KMS-11 (cell line): Measurements from ENCODE around the gene TP53AIP1.
A peak's percentile ranks its signal among the peaks of the same experiment; 100 is the strongest.

ENCODE experiments used
- H2AFZ ChIP-seq: fragments of 200-600 bp; sonication (generic); 2 replicates; pipeline ENCODE4 v1.6.1; 2016; ENCODE audit warnings: antibody characterized with exemption, mixed run types, low read depth
- H3K27ac ChIP-seq: fragments of 200-600 bp; sonication (generic); 2 replicates; pipeline ENCODE4 v1.6.1; 2016; ENCODE audit warnings: mild to moderate bottlenecking, mixed run types
- H3K27me3 ChIP-seq: fragments of 200-600 bp; sonication (generic); 2 replicates; pipeline ENCODE4 v1.6.1; 2017; ENCODE audit warnings: mild to moderate bottlenecking, low read depth, mixed run types, moderate library complexity; ENCODE audit not compliant: insufficient read depth
- H3K36me3 ChIP-seq: fragments of 200-600 bp; sonication (generic); 2 replicates; pipeline ENCODE4 v1.6.1; 2017; ENCODE audit warnings: mild to moderate bottlenecking, mixed run types; ENCODE audit not compliant: insufficient read depth
- H3K4me1 ChIP-seq: fragments of 200-600 bp; sonication (generic); 2 replicates; pipeline ENCODE4 v1.6.1; 2016; ENCODE audit warnings: mild to moderate bottlenecking, low read depth, mixed run types; ENCODE audit not compliant: poor library complexity, severe bottlenecking
- H3K4me2 ChIP-seq: fragments of 200-600 bp; sonication (generic); 2 replicates; pipeline ENCODE4 v1.7.0; 2016; ENCODE audit warnings: mild to moderate bottlenecking, mixed run types
- H3K4me3 ChIP-seq: fragments of 200-600 bp; sonication (generic); IDR thresholded peaks from 2 replicates; pipeline ENCODE4 v1.6.1; 2017; ENCODE audit warnings: low read depth, low read length, mixed read lengths; ENCODE audit not compliant: insufficient read depth
- H3K79me2 ChIP-seq: fragments of 200-600 bp; sonication (generic); 2 replicates; pipeline ENCODE4 v1.6.1; 2016; ENCODE audit warnings: low read depth, mixed run types; ENCODE audit not compliant: insufficient read depth
- H3K9ac ChIP-seq: fragments of 200-600 bp; sonication (generic); 2 replicates; pipeline ENCODE4 v1.6.1; 2016; ENCODE audit warnings: mild to moderate bottlenecking, mixed run types
- H4K20me1 ChIP-seq: fragments of 200-600 bp; sonication (generic); 2 replicates; pipeline ENCODE4 v1.6.1; 2016; ENCODE audit warnings: mild to moderate bottlenecking, mixed run types; ENCODE audit not compliant: insufficient read depth
- CTCF ChIP-seq: fragments of 200-600 bp; sonication (generic); conservative IDR thresholded peaks from 2 replicates; pipeline ENCODE4 v1.6.1; 2017; ENCODE audit warnings: low read depth, mild to moderate bottlenecking, antibody characterized with exemption, low read length, moderate library complexity, mixed read lengths

TP53AIP1 gene

GRCh38 chr11:128961645-128962044, 19.0 kb upstream of the TP53AIP1 start:
- Histone ChIP-seq H3K27ac (no peak overlapping the region), H3K4me2 (no peak overlapping the region), H3K9ac (no peak overlapping the region), H3K4me1 (peaks cover 5% of the 10 kb centered on the region), H3K27me3 (no peaks in the 10 kb centered on the region), H3K4me3 (no peak overlapping the region), H3K79me2 (no peaks in the 10 kb centered on the region), H3K36me3 (no peaks in the 10 kb centered on the region), H4K20me1 (no peaks in the 10 kb centered on the region), H2AFZ (no peak overlapping the region)
- TF ChIP-seq CTCF, result no peak

GRCh38 chr11:128957202-128957482, 14.5 kb upstream of the TP53AIP1 start:
- Histone ChIP-seq H3K79me2 (no peaks in the 10 kb centered on the region), H3K4me1 (no peaks in the 10 kb centered on the region), H3K36me3 (no peaks in the 10 kb centered on the region), H3K27ac (no peak overlapping the region), H3K27me3 (no peaks in the 10 kb centered on the region), H3K4me3 (no peak overlapping the region), H2AFZ (no peak overlapping the region), H3K9ac (no peak overlapping the region), H3K4me2 (no peak overlapping the region), H4K20me1 (no peaks in the 10 kb centered on the region)
- no peak for TF ChIP-seq CTCF

- H3K79me2 ChIP-seq, result no peaks in the 10 kb centered on the region
- no peaks in the 10 kb centered on the region for H3K27me3 ChIP-seq
- no peaks in the 10 kb centered on the region for H4K20me1 ChIP-seq
- H3K4me2 ChIP-seq, result no peak overlapping the region
- no peak overlapping the region for H3K27ac ChIP-seq
- H3K36me3 ChIP-seq, result no peaks in the 10 kb centered on the region
- H2AFZ ChIP-seq, result no peak overlapping the region; the same call in 1 of the 2 replicates
- no peak overlapping the region for H3K9ac ChIP-seq
- no peaks in the 10 kb centered on the region for H3K4me1 ChIP-seq
- TF ChIP-seq CTCF, result peak; percentile 72
- H3K4me3 ChIP-seq, result no peak overlapping the region
Observed at GRCh38 chr11:128956401-128957201, 13.9 kb upstream of the TP53AIP1 start.

GRCh38 chr11:128955636-128956035, 13.0 kb upstream of the TP53AIP1 start:
- no peak for TF ChIP-seq CTCF
- no peak overlapping the region for H3K9ac ChIP-seq
- no peaks in the 10 kb centered on the region for H3K27me3 ChIP-seq
- H3K79me2 ChIP-seq, result no peaks in the 10 kb centered on the region
- no peaks in the 10 kb centered on the region for H4K20me1 ChIP-seq
- no peaks in the 10 kb centered on the region for H3K36me3 ChIP-seq
- no peak overlapping the region for H3K4me2 ChIP-seq
- H3K27ac ChIP-seq, result no peak overlapping the region
- H2AFZ ChIP-seq, result no peak overlapping the region
- no peak overlapping the region for H3K4me3 ChIP-seq
- no peaks in the 10 kb centered on the region for H3K4me1 ChIP-seq
